ENCODE data around the gene EIF5B.

EIF5B gene

GRCh38 chr2:99404797-99405669, 67.8 kb downstream of the EIF5B start:
- DNase-seq (ENCODE audit: low read depth in 2 of 2), result no peak

- no peak for DNase-seq (ENCODE audit: low read depth in 2 of 2)
Measured at GRCh38 chr2:99406137-99406536, 68.9 kb downstream of the EIF5B start.

DNA sequence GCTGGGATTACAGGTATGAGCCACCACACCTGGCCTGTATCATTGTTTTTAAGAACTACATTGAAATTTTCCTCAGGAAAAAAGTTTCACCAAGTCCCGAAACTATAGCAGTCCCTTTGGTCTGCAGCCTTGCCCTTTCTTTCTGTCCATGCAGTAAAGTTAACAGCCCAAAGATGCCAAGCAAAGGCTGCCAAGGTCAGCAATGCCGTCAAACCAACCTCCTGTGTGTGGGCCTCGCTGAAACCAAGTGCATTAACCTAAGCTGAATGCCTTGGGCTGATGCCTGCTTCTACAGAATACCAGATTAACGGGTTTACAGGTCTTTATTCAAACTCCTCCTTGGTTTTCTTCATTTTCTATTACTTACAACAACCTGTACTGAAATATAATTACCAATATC, 73.1 kb downstream of the EIF5B start:
- DNase-seq (ENCODE audit: low read depth in 2 of 2), result no peak

- no peak for DNase-seq (ENCODE audit: low read depth in 2 of 2)
Measured at GRCh38 chr2:99414566-99414965, 77.4 kb downstream of the EIF5B start.

GRCh38 chr2:99417396-99417795, 80.2 kb downstream of the EIF5B start:
- no peak for DNase-seq (ENCODE audit: low read depth in 2 of 2)

- DNase-seq (ENCODE audit: low read depth in 2 of 2), result no peak
Measured at GRCh38 chr2:99420031-99420430, 82.8 kb downstream of the EIF5B start.

GRCh38 chr2:99420751-99421299, 83.6 kb downstream of the EIF5B start:
- no peak for DNase-seq (ENCODE audit: low read depth in 2 of 2)

- no peak for DNase-seq (ENCODE audit: low read depth in 2 of 2)
Measured at GRCh38 chr2:99421469-99421868, 84.3 kb downstream of the EIF5B start.

GRCh38 chr2:99422599-99422998, 85.4 kb downstream of the EIF5B start:
- no peak for DNase-seq (ENCODE audit: low read depth in 2 of 2)

GRCh38 chr2:99424371-99424770, 87.2 kb downstream of the EIF5B start:
- DNase-seq (ENCODE audit: low read depth in 2 of 2), result no peak

DNA sequence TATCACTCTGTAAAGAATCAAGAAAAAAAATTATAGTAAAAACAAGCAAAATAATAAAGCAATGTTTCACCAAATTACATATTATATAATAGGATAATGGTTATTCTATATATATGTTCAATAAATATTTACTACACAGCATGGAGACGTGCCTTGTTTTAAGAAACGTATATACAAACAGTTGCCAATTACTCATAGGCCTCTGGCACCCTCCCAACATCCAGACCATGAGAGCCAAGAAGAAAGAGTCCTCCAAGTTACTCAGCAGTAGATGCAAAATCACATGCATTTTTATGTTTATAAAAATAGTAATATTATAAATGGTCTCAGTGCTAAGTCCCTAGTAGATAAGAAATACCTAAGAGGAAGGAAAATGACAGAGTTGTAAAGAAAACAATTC, 87.8 kb downstream of the EIF5B start:
- DNase-seq (ENCODE audit: low read depth in 2 of 2), result no peak

GRCh38 chr2:99430614-99431291, 93.6 kb downstream of the EIF5B start:
- no peak for DNase-seq (ENCODE audit: low read depth in 2 of 2)

DNA sequence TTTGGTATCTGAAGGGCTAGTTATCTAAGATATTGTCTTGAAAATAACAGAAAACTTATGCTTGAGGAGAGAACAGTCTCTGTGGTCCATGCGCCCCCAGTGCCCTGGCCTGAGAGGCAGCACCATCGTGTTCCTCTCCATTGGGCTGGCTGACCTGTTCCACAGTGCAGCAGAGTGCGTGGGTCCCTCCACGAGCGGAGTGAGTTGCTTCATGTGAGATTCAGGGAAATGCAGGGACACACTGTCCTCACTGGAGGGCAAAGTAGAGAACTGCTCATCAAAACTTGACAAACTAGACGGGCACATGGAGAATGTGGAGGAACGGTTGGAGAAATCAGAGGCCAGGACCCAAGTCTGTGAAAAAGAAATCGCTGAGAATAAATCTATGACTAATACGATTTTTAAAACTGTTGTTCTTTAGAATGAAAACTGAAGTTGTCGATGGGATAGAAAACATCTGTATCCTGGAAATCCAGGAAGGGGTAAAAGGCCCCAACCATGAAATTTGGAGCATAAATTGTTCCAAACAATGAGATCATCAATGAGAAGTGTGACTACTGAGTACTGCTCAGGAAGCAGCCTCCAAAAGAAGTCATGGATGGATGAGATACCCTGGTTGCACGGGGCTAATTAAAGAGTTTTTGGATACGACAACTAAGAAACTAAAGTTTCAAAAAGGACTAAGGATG, 94.5 kb downstream of the EIF5B start:
- DNase-seq (ENCODE audit: low read depth in 2 of 2), result no peak

- DNase-seq (ENCODE audit: low read depth in 2 of 2), result no peak
Measured at GRCh38 chr2:99433340-99433739, 96.2 kb downstream of the EIF5B start.

DNA sequence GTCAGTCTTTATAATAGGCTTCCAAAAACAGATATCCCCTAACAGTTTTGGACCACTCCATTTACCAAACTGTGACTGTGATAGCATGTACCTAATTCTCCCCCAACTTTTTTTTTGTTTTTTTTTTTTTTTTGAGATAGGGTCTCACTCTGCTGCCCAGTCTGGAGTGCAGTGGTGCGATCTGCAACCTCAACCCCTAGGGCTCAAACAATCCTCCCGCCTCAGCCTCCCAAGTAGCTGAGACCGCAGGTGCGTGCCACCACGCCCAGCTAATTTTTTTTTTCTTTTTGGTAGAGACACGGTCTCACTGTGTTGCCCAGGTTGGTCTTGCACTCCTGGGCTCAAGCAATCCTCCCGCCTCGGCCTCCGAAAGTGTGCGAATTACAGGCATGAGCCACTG, 99.7 kb downstream of the EIF5B start:
- no peak for DNase-seq (ENCODE audit: low read depth in 2 of 2)

DNA sequence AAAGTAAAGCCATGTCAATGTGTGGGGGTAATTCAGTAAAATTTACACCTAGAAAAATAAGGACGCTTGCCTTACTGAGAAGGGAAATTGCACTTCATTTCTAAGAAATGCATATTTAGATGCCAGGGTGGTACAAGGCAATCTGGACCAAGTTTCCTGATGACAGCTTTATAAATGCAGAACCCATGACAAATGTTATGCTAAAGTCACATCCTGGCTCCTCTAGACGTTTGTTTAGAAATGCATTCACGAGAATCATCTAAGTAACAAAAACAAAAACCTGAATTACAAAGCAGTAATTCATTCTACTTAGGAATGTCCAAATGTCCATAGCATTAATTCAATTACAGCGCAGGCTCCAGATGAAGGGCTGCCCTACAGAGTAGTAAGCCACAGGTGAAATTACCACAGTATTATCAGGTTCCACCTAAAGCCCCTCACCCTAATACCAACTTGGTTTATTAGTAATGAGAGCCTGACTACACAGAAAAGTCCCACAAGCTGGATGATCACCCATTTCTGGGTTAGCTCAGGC, 102.8 kb downstream of the EIF5B start:
- DNase-seq (ENCODE audit: low read depth in 2 of 2), result no peak

GRCh38 chr2:99442837-99443236, 105.6 kb downstream of the EIF5B start:
- DNase-seq (ENCODE audit: low read depth in 2 of 2), result no peak

- DNase-seq (ENCODE audit: low read depth in 2 of 2), result no peak
Measured at GRCh38 chr2:99444222-99444621, 107.0 kb downstream of the EIF5B start.

- DNase-seq (ENCODE audit: low read depth in 2 of 2), result no peak
Measured at GRCh38 chr2:99445065-99445464, 107.9 kb downstream of the EIF5B start.

GRCh38 chr2:99448556-99448955, 111.4 kb downstream of the EIF5B start:
- DNase-seq (ENCODE audit: low read depth in 2 of 2), result no peak

DNA sequence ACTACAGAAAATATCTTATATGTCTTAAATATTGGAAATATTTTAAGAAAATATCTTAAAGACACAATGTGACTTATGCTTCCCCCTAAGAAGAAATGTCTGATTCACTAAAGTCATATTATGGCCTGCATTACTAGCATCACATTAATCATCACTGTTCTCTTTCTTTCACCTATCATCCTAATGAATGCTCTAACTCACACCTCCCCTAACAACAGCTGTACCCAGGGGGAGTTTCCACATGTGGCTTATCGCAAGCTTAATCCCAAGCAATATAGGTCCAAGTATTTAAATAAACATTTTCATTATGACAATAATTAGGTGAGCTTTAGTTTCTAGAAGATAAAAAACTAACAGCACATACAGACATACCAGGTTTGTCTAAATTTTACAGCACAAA, 113.0 kb downstream of the EIF5B start:
- DNase-seq (ENCODE audit: low read depth in 2 of 2), result no peak

Data from stimulated activated CD8-positive, alpha-beta memory T cell treated with anti-CD3 and anti-CD28 coated beads, Interleukin-7, amount 100 ng/mL, for 4 hours (primary cell).